Neural progenitor cell (in vitro differentiated cells): Measurements from ENCODE around the gene QRFPR.

Experiments
- EZH2phosphoT487 ChIP-seq: fragments of 200-600 bp; sonication (generic); IDR thresholded peaks from 2 replicates; pipeline ENCODE4 v1.6.1; 2017; ENCODE audit warnings: antibody characterized with exemption
- TF ChIP-seq, protein P1 (sequence below): fragments of 200-600 bp; sonication (generic); IDR thresholded peaks from 2 replicates; pipeline ENCODE4 v1.5.1; 2017; ENCODE audit warnings: antibody characterized with exemption, mild to moderate bottlenecking

DNA sequence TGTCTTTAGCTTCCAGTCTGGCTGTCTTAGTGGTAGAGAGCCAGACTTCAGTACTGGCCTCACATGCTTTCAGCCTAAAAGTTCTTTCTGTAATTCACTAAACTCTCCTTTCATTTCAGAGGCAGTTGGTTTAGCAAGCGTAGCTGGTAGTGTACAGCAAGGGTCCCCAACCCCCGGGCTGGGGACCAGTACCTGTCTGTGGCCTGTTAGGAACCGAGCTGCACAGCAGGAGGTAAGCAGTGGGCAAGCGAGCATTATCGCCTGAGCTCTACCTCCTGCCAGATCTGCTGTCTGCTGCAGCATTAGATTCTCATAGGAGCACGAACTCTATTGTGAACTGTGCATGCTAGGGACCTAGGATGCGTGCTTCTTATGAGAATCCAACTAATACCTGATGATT, 72.0 kb downstream of the QRFPR start:
- TF ChIP-seq, protein P1, sequence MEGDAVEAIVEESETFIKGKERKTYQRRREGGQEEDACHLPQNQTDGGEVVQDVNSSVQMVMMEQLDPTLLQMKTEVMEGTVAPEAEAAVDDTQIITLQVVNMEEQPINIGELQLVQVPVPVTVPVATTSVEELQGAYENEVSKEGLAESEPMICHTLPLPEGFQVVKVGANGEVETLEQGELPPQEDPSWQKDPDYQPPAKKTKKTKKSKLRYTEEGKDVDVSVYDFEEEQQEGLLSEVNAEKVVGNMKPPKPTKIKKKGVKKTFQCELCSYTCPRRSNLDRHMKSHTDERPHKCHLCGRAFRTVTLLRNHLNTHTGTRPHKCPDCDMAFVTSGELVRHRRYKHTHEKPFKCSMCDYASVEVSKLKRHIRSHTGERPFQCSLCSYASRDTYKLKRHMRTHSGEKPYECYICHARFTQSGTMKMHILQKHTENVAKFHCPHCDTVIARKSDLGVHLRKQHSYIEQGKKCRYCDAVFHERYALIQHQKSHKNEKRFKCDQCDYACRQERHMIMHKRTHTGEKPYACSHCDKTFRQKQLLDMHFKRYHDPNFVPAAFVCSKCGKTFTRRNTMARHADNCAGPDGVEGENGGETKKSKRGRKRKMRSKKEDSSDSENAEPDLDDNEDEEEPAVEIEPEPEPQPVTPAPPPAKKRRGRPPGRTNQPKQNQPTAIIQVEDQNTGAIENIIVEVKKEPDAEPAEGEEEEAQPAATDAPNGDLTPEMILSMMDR: no peak
- TF ChIP-seq EZH2phosphoT487: no peak
